A673 (cell line): ENCODE measurements around the gene IRGC. TPM values are rescaled to one million over a fixed set of nuclear protein-coding genes. Genes with fewer than 3 reads are reported as not detected.
"Not testable (repeated sequence)": the region's sequence is repeated elsewhere in the genome, so short reads cannot be mapped to it uniquely, and the experiment has no call there.

Source experiments
- BruUV-seq: library from RNA; stranded (reverse); fragments of 400-500 nt; replicated peaks from 2 replicates; lab custom pipeline; 2021; lab: Mats Ljungman, UMichigan
- CTCF ChIA-PET: fragments of 300-600 bp; sonication (Branson Sonifier 250); formaldehyde crosslinking; loops from one replicate; lab custom pipeline; 2022; ENCODE audit warnings: antibody characterized with exemption; lab: Charles Lee
- POLR2A ChIA-PET: fragments of 300-600 bp; sonication (Branson Sonifier 250); formaldehyde crosslinking; loops from one replicate; lab custom pipeline; 2022; ENCODE audit warnings: antibody characterized with exemption; ENCODE audit not compliant: low non-redundant PET; lab: Charles Lee
- DNase-seq: peaks from one replicate; pipeline ENCODE4 v3.0.0-alpha.2; 2015; ENCODE audit warnings: low spot score
- H3K27ac ChIP-seq: fragments of 200-600 bp; sonication (generic); 2 replicates; pipeline ENCODE4 v1.5.1; 2016; ENCODE audit warnings: mixed run types, low read depth, mild to moderate bottlenecking, mixed read lengths, antibody characterized with exemption, low read length; ENCODE audit not compliant: poor library complexity, severe bottlenecking
- H3K27me3 ChIP-seq: fragments of 200-600 bp; sonication (generic); replicated peaks from 2 replicates; pipeline ENCODE4 v1.6.1; 2017; ENCODE audit warnings: mixed run types, low read depth, mild to moderate bottlenecking, mixed read lengths, antibody characterized with exemption, low read length; ENCODE audit not compliant: insufficient read depth, poor library complexity
- H3K36me3 ChIP-seq: fragments of 200-600 bp; sonication (generic); 2 replicates; pipeline ENCODE4 v1.6.1; 2016; ENCODE audit warnings: mixed run types, mild to moderate bottlenecking, mixed read lengths, antibody characterized with exemption, low read length; ENCODE audit not compliant: insufficient read depth, poor library complexity, severe bottlenecking
- H3K4me1 ChIP-seq: fragments of 200-600 bp; sonication (generic); 2 replicates; pipeline ENCODE4 v1.6.1; 2017; ENCODE audit warnings: mixed run types, mild to moderate bottlenecking, mixed read lengths, antibody characterized with exemption, low read length; ENCODE audit not compliant: insufficient read depth, poor library complexity, severe bottlenecking
- H3K4me3 ChIP-seq: fragments of 200-600 bp; sonication (generic); 2 replicates; pipeline ENCODE4 v1.5.1; 2016; ENCODE audit warnings: low read depth, mixed run types, mild to moderate bottlenecking, mixed read lengths, low read length; ENCODE audit not compliant: poor library complexity, severe bottlenecking
- H3K9me3 ChIP-seq: fragments of 200-600 bp; sonication (generic); 2 replicates; pipeline ENCODE4 v1.6.1; 2016; ENCODE audit warnings: mixed run types, low read depth, mild to moderate bottlenecking, mixed read lengths, antibody characterized with exemption, low read length; ENCODE audit not compliant: poor library complexity, severe bottlenecking
- EZH2 ChIP-seq: fragments of 200-600 bp; sonication (generic); IDR thresholded peaks from 2 replicates; pipeline ENCODE4 v1.6.1; 2017; ENCODE audit warnings: borderline replicate concordance, low read depth, mild to moderate bottlenecking, mixed read lengths, antibody characterized with exemption, low read length; ENCODE audit not compliant: poor library complexity, severe bottlenecking
- intact Hi-C: fragments of 100-400 bp; cut with micrococcal nuclease; formaldehyde crosslinking; loops from one replicate; pipeline ENCODE4 v1.10.0; 2022; ENCODE audit not compliant: unreplicated experiment
- total RNA-seq: library from RNA; stranded (reverse); gene quantifications from 2 replicates; pipeline ENCODE4 v1.2.3, GENCODE V29; 2021
- TF ChIP-seq, protein P1 (sequence below): fragments of 300-800, 200-600 bp; sonication (generic); conservative IDR thresholded peaks from 2 replicates; pipeline ENCODE4 v1.5.1; 2017; ENCODE audit warnings: low read depth, mild to moderate bottlenecking, antibody characterized with exemption, low read length, moderate library complexity, mixed read lengths

Gene IRGC
- total RNA-seq, 1 experiment from 2014 or later = not detected

DNA sequence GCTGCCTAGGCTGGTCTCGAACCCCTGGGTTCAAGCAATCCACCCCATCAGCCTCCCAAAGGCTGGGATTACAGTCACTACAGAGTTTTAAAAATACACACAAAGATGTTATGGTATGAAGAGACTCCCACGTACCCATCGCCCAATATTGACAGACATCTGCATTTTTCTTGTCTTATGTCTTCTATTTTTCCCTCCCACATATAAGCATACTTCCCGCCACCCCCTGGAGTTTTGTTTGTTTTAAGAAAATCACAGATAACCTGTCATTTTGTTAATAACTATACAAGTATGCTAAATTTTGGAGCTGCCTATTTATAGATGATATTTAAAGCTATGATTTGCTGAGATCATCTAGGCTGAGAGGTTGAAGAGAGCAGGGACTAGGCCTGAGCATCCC lies 45.1 kb downstream of the IRGC start:
- Histone ChIP-seq H3K36me3 (no peaks in the 10 kb centered on the region), H3K27ac (no peak overlapping the region), H3K4me3 (no peak overlapping the region), H3K9me3 (no peaks in the 10 kb centered on the region), H3K27me3 (no peaks in the 10 kb centered on the region), H3K4me1 (peaks cover 4% of the 10 kb centered on the region)
- ChIA-PET CTCF (no interaction called here), POLR2A (no interaction called here)
- TF ChIP-seq, protein P1, sequence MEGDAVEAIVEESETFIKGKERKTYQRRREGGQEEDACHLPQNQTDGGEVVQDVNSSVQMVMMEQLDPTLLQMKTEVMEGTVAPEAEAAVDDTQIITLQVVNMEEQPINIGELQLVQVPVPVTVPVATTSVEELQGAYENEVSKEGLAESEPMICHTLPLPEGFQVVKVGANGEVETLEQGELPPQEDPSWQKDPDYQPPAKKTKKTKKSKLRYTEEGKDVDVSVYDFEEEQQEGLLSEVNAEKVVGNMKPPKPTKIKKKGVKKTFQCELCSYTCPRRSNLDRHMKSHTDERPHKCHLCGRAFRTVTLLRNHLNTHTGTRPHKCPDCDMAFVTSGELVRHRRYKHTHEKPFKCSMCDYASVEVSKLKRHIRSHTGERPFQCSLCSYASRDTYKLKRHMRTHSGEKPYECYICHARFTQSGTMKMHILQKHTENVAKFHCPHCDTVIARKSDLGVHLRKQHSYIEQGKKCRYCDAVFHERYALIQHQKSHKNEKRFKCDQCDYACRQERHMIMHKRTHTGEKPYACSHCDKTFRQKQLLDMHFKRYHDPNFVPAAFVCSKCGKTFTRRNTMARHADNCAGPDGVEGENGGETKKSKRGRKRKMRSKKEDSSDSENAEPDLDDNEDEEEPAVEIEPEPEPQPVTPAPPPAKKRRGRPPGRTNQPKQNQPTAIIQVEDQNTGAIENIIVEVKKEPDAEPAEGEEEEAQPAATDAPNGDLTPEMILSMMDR = no peak
- no peak for TF ChIP-seq EZH2
- no TSS peak for BruUV-seq
- intact Hi-C loops = no loop called here
- DNase-seq = no peak

DNA sequence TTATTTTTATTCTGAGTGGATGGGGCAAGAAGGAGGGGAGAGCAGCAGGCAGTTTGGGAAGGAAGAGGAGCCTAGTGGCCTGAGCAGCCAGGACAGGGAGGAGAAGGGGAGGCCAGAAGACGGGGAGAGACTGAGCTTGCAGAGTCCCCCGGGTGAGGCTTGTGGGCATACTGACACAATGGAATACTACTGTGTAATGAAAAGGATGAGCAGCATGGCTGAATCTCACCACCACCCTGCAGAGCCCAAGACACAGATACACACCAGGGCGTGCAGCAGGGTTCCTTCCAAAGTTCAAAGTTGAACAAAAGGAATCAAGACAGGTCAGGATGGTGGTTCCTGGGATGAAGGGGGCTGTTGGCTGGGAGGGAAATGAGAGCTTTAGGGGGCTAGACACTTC lies 46.9 kb downstream of the IRGC start:
- intact Hi-C loops = no loop called here
- H3K4me3 ChIP-seq = no peak overlapping the region
- H3K9me3 ChIP-seq = no peaks in the 10 kb centered on the region
- no peaks in the 10 kb centered on the region for H3K27me3 ChIP-seq
- H3K36me3 ChIP-seq = no peaks in the 10 kb centered on the region
- POLR2A ChIA-PET = no interaction called here
- H3K27ac ChIP-seq = no peak overlapping the region
- CTCF ChIA-PET = no interaction called here
- no peak for DNase-seq
- BruUV-seq = no TSS peak
- TF ChIP-seq, protein P1 = no peak
- TF ChIP-seq EZH2 = no peak
- peaks cover 4% of the 10 kb centered on the region for H3K4me1 ChIP-seq

DNA sequence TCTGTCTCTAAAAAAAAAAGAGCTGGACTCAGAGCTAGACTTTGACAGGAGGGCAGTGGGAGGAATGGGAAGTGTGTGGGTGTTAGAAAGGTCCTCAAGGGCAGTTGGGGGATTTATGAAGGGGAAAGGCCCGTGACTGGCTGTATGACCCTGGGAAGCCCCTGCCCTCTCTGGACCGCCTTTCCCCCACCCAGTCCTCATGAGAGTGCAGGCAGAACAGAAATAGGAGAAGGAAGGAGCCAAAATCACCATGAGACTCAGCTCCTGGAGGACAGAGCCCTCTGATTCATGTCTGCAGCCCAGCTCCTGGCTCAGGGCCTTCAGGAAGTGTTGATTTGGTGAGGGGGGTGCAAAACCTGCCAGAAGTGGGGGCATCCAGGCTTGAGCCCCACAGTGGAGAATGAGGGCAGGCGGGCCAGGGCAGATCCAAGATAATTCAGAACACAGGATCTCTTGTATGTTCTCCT lies 47.6 kb downstream of the IRGC start:
- no peak for TF ChIP-seq EZH2
- ChIA-PET CTCF (no interaction called here), POLR2A (no interaction called here)
- no peak overlapping the region for H3K4me3 ChIP-seq
- no peak overlapping the region for H3K27ac ChIP-seq
- H3K9me3 ChIP-seq = no peaks in the 10 kb centered on the region
- intact Hi-C loops = no loop called here
- no peaks in the 10 kb centered on the region for H3K27me3 ChIP-seq
- DNase-seq = no peak
- no TSS peak for BruUV-seq
- H3K36me3 ChIP-seq = no peaks in the 10 kb centered on the region
- H3K4me1 ChIP-seq = peaks cover 4% of the 10 kb centered on the region

DNA sequence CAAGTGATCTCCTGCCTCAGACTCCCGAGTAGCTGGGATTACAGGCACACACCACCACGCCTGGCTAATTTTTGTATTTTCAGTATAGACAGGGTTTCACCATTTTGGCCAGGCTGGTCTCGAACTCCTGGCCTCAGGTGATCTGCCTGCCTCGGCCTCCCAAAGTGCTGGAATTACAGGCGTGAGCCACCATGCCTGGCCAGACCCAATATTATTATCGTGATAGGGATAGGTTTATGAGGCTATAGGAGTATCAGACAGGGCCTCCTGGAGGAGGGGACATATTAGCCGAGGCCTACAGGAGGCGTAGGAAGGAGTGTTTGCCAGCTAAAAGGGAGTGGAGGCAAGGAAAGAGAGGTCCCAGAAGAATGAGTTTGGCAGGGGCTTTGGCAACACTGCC lies 48.8 kb downstream of the IRGC start:
- CTCF ChIA-PET, intact Hi-C loops, H3K9me3 ChIP-seq, BruUV-seq, H3K4me3 ChIP-seq, DNase-seq, H3K4me1 ChIP-seq, POLR2A ChIA-PET, H3K27me3 ChIP-seq, H3K27ac ChIP-seq, H3K36me3 ChIP-seq: not testable (repeated sequence)
